Activated CD4-positive, alpha-beta T cell treated with anti-CD3 and anti-CD28 coated beads for 48 hours (primary cell): ENCODE measurements around the gene TAGAP.

Experiments
- DNase-seq: peaks from one replicate; pipeline ENCODE4 v3.0.0-alpha.2; 2020

Gene TAGAP, protein sequence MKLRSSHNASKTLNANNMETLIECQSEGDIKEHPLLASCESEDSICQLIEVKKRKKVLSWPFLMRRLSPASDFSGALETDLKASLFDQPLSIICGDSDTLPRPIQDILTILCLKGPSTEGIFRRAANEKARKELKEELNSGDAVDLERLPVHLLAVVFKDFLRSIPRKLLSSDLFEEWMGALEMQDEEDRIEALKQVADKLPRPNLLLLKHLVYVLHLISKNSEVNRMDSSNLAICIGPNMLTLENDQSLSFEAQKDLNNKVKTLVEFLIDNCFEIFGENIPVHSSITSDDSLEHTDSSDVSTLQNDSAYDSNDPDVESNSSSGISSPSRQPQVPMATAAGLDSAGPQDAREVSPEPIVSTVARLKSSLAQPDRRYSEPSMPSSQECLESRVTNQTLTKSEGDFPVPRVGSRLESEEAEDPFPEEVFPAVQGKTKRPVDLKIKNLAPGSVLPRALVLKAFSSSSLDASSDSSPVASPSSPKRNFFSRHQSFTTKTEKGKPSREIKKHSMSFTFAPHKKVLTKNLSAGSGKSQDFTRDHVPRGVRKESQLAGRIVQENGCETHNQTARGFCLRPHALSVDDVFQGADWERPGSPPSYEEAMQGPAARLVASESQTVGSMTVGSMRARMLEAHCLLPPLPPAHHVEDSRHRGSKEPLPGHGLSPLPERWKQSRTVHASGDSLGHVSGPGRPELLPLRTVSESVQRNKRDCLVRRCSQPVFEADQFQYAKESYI

DNA sequence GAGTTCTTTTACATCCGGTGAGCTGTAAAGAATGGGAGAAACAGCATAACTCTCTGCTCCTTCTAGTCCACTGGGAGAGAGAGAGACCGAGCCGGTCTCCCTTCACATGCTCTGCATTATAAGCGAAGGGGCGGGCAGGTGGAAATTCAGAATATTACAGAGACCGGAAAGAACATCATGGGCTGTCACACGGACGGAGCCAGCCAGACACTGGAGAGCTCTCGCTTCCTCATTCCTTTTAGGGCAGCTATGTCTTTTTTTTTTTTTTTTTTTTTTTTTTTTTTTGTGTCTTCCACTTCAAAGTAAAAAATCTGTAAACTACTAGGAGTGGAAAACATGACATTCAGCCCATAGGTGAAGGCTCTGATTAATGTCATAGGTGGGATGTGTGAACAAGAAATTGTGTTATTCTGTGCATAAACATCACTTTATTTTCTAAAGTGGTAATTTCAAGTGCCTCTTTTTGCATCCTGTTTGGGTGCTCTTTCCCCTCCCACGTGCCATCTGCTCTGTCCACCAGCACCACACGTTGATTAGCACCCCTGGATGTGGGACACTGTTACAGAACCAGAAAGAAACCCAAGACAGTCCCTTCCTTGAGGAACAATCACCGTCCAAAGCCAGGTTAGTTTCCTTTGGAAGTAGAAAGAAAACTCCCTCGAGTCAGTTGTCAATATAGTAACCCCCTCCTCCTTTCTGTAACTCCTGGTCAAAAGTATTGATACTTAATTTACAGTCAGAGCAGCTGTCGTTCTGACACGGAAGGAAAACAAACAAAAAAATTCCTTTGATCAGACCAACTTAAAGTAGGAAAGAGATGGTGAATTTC lies at the start of gene TAGAP:
Gene TAGAP (minus strand): TSS at position 93 of the 829 bp plus-strand sequence. CDS start 845 bp downstream, outside the sequence.
- peak; percentile 88 for DNase-seq

- peak; percentile 56 for DNase-seq
Observed at GRCh38 chr6:159093609-159094443, 49.0 kb upstream of the TAGAP start.

GRCh38 chr6:159092631-159093030 lies 47.8 kb upstream of the TAGAP start:
- DNase-seq, result no peak

- DNase-seq, result no peak
Observed at GRCh38 chr6:159090530-159091480, 46.0 kb upstream of the TAGAP start.

- peak; percentile 41 for DNase-seq
Observed at GRCh38 chr6:159089909-159090308, 45.1 kb upstream of the TAGAP start.

- no peak for DNase-seq
Observed at GRCh38 chr6:159089443-159089842, 44.7 kb upstream of the TAGAP start.

- no peak for DNase-seq
Observed at GRCh38 chr6:159086033-159086618, 41.3 kb upstream of the TAGAP start.

GRCh38 chr6:159085396-159085895 lies 40.7 kb upstream of the TAGAP start:
- no peak for DNase-seq

- no peak for DNase-seq
Observed at GRCh38 chr6:159084493-159085091, 39.8 kb upstream of the TAGAP start.

- DNase-seq, result no peak
Observed at GRCh38 chr6:159083146-159083545, 38.4 kb upstream of the TAGAP start.

GRCh38 chr6:159082039-159082815 lies 37.4 kb upstream of the TAGAP start:
- DNase-seq, result no peak

GRCh38 chr6:159080217-159080976 lies 35.6 kb upstream of the TAGAP start:
- DNase-seq, result no peak

DNA sequence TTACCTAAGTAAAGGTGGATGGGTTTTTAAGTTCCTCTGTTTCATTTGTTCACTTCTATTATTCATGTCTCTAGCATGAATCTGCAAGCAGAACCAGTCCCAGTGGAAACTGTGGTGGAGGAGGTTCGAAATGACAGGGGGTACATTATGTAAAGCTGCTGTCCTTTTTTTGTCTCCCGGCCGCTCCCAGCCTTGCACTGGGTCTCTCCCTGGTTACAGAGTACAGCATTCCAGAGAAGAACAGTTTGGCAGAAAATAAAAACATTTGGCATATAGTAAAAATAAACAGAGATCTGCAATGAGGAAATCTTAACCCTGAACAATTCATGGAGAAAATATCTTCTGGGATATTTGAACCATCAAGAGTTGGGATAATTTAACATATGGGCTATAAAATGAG lies 34.6 kb upstream of the TAGAP start:
- no peak for DNase-seq

DNA sequence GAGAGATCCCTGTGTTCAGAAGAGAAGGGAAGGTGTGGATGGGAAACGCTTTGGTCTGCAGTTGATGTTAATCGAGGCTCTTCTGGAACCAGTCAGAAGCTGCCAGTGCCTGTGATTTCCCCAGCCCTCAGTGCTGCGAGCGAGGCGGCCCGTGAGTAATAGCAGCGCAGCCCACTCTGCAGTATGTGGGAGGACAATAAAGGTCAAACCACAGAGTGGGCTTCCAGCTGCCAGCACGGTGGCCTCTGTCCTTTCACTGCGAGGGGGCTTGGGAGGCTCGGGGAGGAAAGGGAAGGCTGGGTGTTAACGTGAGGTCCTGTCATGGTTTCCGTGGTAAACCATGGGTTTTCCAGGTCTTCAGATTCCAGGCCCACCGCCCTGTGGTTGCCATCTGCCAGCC lies 32.3 kb upstream of the TAGAP start:
- peak; percentile 51 for DNase-seq

GRCh38 chr6:159075506-159076228 lies 30.9 kb upstream of the TAGAP start:
- no peak for DNase-seq

GRCh38 chr6:159074876-159075275 lies 30.1 kb upstream of the TAGAP start:
- DNase-seq, result no peak

GRCh38 chr6:159074120-159074684 lies 29.4 kb upstream of the TAGAP start:
- DNase-seq, result no peak
